GM23338 (cell line): ENCODE data around the gene KDM4B. TPM values are rescaled to one million over a fixed set of nuclear protein-coding genes. Genes with fewer than 3 reads are reported as not detected.

Experiments used
- ATAC-seq: fragments of 200-7000 bp; cut with Tn5 transposase; 3 replicates; pipeline ENCODE4 v1.9.1; 2020
- DNase-seq: peaks from one replicate; pipeline ENCODE4 v3.0.0-alpha.2; 2015; ENCODE audit warnings: low spot score
- H2AFZ ChIP-seq: fragments of 200-600 bp; sonication (generic); 2 replicates; pipeline ENCODE4 v1.8.0; 2016; ENCODE audit warnings: antibody characterized with exemption, mild to moderate bottlenecking, moderate library complexity
- H3F3A ChIP-seq: fragments of 200-600 bp; sonication (generic); replicated peaks from 2 replicates; pipeline ENCODE4 v1.8.0; 2017; ENCODE audit warnings: antibody characterized with exemption, mixed run types, low read depth
- H3K27ac ChIP-seq: fragments of 200-600 bp; sonication (generic); 2 replicates; pipeline ENCODE4 v1.6.1; 2016; ENCODE audit warnings: low read depth
- H3K27me3 ChIP-seq: fragments of 200-600 bp; sonication (generic); 2 replicates; pipeline ENCODE4 v1.8.0; 2016; ENCODE audit warnings: mild to moderate bottlenecking, mixed run types, moderate library complexity; ENCODE audit not compliant: insufficient read depth
- H3K36me3 ChIP-seq: fragments of 200-600 bp; sonication (generic); 2 replicates; pipeline ENCODE4 v1.8.0; 2016; ENCODE audit warnings: mild to moderate bottlenecking; ENCODE audit not compliant: insufficient read depth
- H3K4me1 ChIP-seq: fragments of 200-600 bp; sonication (generic); 2 replicates; pipeline ENCODE4 v1.8.0; 2016; ENCODE audit warnings: mild to moderate bottlenecking, moderate library complexity; ENCODE audit not compliant: insufficient read depth
- H3K4me2 ChIP-seq: fragments of 200-600 bp; sonication (generic); 2 replicates; pipeline ENCODE4 v1.7.1; 2017; ENCODE audit warnings: mixed run types
- H3K4me3 ChIP-seq: fragments of 200-600 bp; sonication (generic); 2 replicates; pipeline ENCODE4 v1.6.1; 2016; ENCODE audit warnings: mixed run types
- H3K79me2 ChIP-seq: fragments of 200-600 bp; sonication (generic); replicated peaks from 2 replicates; pipeline ENCODE4 v1.8.0; 2017; ENCODE audit warnings: mild to moderate bottlenecking; ENCODE audit not compliant: insufficient read depth
- H3K9me2 ChIP-seq: fragments of 200-600 bp; sonication (generic); 2 replicates; pipeline ENCODE4 v1.8.0; 2017; ENCODE audit not compliant: insufficient read depth
- H4K20me1 ChIP-seq: fragments of 200-600 bp; sonication (generic); replicated peaks from 2 replicates; pipeline ENCODE4 v1.8.0; 2017; ENCODE audit warnings: mild to moderate bottlenecking; ENCODE audit not compliant: insufficient read depth
- H3K27ac Mint-ChIP-seq: 2 replicates; pipeline ENCODE4 v1.8.0; 2020; ENCODE audit warnings: inconsistent platforms, mild to moderate bottlenecking, moderate library complexity, mixed read lengths
- H3K27me3 Mint-ChIP-seq: 3 replicates; pipeline ENCODE4 v1.8.0; 2022; ENCODE audit warnings: low read depth, mild to moderate bottlenecking, moderate library complexity, mixed read lengths, inconsistent platforms; ENCODE audit not compliant: insufficient read depth, poor library complexity
- H3K36me3 Mint-ChIP-seq: 3 replicates; pipeline ENCODE4 v1.8.0; 2021; ENCODE audit warnings: low read depth, mild to moderate bottlenecking, inconsistent platforms, moderate library complexity, mixed read lengths
- H3K4me1 Mint-ChIP-seq: 3 replicates; pipeline ENCODE4 v1.8.0; 2020; ENCODE audit warnings: mild to moderate bottlenecking, inconsistent platforms, mixed read lengths
- H3K4me3 Mint-ChIP-seq: 3 replicates; pipeline ENCODE4 v1.8.0; 2021; ENCODE audit warnings: moderate library complexity, mild to moderate bottlenecking, inconsistent platforms, mixed read lengths
- H3K9me3 Mint-ChIP-seq: 3 replicates; pipeline ENCODE4 v1.8.0; 2020; ENCODE audit warnings: moderate library complexity, mild to moderate bottlenecking, inconsistent platforms, mixed read lengths
- CREB1 ChIP-seq: fragments of 250-450 bp; sonication (Bioruptor Pico); IDR thresholded peaks from 2 replicates; pipeline ENCODE4 v1.5.0; 2020; ENCODE audit warnings: low read depth, mild to moderate bottlenecking, moderate library complexity
- EZH2 ChIP-seq: fragments of 200-600 bp; sonication (generic); IDR thresholded peaks from one replicate; pipeline ENCODE4 v1.8.0; 2017; ENCODE audit warnings: antibody characterized with exemption, mild to moderate bottlenecking, low read depth; ENCODE audit not compliant: unreplicated experiment
- EZH2phosphoT487 ChIP-seq: fragments of 200-600 bp; sonication (generic); IDR thresholded peaks from one replicate; pipeline ENCODE4 v1.8.1; 2018; ENCODE audit warnings: antibody characterized with exemption; ENCODE audit not compliant: unreplicated experiment
- JUNB ChIP-seq: IDR thresholded peaks from one replicate; pipeline ENCODE4 v1.6.1; 2016; ENCODE audit warnings: antibody characterized with exemption; ENCODE audit not compliant: unreplicated experiment
- NANOG ChIP-seq: IDR thresholded peaks from 2 replicates; pipeline ENCODE4 v1.6.1; 2016; ENCODE audit warnings: antibody characterized with exemption, borderline replicate concordance
- POLR2AphosphoS5 ChIP-seq: IDR thresholded peaks from 2 replicates; pipeline ENCODE4 v1.6.1; 2016; ENCODE audit warnings: antibody characterized with exemption, low read depth
- STAT1 ChIP-seq: IDR thresholded peaks from one replicate; pipeline ENCODE4 v1.6.1; 2016; ENCODE audit warnings: antibody characterized with exemption; ENCODE audit not compliant: unreplicated experiment
- ZNF114 ChIP-seq: fragments of 250-450 bp; sonication (Bioruptor Pico); IDR thresholded peaks from 2 replicates; pipeline ENCODE4 v1.5.0; 2020; ENCODE audit warnings: mild to moderate bottlenecking, moderate library complexity
- ZNF331 ChIP-seq: fragments of 250-450 bp; sonication (Bioruptor Pico); IDR thresholded peaks from 2 replicates; pipeline ENCODE4 v1.5.0; 2020; ENCODE audit warnings: low read depth, mild to moderate bottlenecking, moderate library complexity
- polyA plus RNA-seq: library from polyadenylated mRNA; unstranded; fragments of >200 nt; fragmentation: Nextera tagmentation; extraction: Ambion mirVana; gene quantifications from 2 replicates; pipeline ENCODE4 v1.2.1, GENCODE V29; 2016
- total RNA-seq: library from RNA; depleted of rRNA; stranded (reverse); fragments of >200 nt; shearing (Covaris generic); gene quantifications from 2 replicates; pipeline ENCODE4 v1.2.3, GENCODE V29; 2014
- TF ChIP-seq, protein P1 (sequence below): fragments of 250-450 bp; sonication (Bioruptor Pico); IDR thresholded peaks from 2 replicates; pipeline ENCODE4 v1.5.0; 2020; ENCODE audit warnings: mild to moderate bottlenecking, moderate library complexity
- TF ChIP-seq, protein P2 (sequence below), 2 experiments: fragments of 200-600 bp in 1 of 2; sonication (generic) in 1 of 2; conservative IDR thresholded peaks; 2 replicates each; pipeline versions ENCODE4 v1.5.1 to v1.6.1; 2016 to 2017; ENCODE audit warnings: antibody characterized with exemption in 2 of 2, low read depth in 2 of 2, mild to moderate bottlenecking in 2 of 2, moderate library complexity in 1 of 2
- TF ChIP-seq, protein P3 (sequence below): IDR thresholded peaks from one replicate; pipeline ENCODE4 v1.6.1; 2018; ENCODE audit warnings: antibody characterized with exemption; ENCODE audit not compliant: unreplicated experiment
- TF ChIP-seq, protein P4 (sequence below): IDR thresholded peaks from 2 replicates; pipeline ENCODE4 v1.6.1; 2016; ENCODE audit warnings: antibody characterized with exemption

The KDM4B gene
- total and polyA plus RNA-seq, 2 experiments from 2014 or later, result 9.1 to 27.6 TPM

DNA sequence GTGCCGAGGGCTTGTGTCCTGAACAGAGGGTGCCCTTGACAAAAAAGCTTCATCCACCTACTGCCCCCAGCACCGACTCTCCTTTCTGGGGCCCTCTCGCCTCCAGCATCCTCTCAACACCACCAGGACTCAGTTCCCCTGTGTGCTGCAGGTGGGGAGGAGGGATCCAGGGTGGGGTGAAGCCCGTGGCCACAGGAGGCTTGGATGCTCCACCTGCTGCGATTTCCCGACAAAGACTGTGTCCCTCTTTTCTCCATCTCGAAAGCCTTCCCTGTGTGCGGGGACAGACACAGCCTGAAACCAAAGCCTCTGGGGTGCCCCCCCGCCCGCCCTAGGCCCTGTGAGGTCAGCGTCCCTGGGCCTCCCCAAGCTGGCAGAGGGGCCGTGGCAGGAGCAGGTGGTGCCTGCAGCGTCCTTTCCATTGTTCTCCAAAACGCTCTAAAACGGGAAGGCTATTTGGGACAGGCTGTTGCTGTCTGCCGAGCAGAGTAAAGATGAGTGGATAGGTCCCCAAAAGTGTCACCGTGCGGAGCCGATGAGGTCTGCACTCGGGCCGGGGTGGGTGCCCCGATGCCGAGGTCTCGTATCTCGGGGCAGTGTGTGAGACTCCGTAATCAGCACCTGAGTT, 186.0 kb downstream of the KDM4B start:
- Histone ChIP-seq H3K4me2 (no peak overlapping the region), H3F3A (0 out of 2 replicates have a peak, but pooled peaks cover 5% of the 10 kb centered on the region), H3K27me3 (no peaks in the 10 kb centered on the region), H4K20me1 (no peaks in the 10 kb centered on the region), H3K79me2 (no peaks in the 10 kb centered on the region), H3K4me1 (peaks cover 7% of the 10 kb centered on the region), H3K9me2 (no peaks in the 10 kb centered on the region), H3K27ac (no peak overlapping the region), H2AFZ (no peak overlapping the region), H3K36me3 (no peaks in the 10 kb centered on the region), H3K4me3 (no peak overlapping the region)
- no peak overlapping the region; the same call in 1 of the 2 replicates for H3K27ac Mint-ChIP-seq
- no peak for ATAC-seq
- no peak overlapping the region for H3K4me3 Mint-ChIP-seq
- H3K36me3 Mint-ChIP-seq, result peaks cover 16% of the 10 kb centered on the region; the same call in 2 of the 3 replicates
- H3K27me3 Mint-ChIP-seq, result peaks cover 14% of the 10 kb centered on the region
- DNase-seq, result no peak
- H3K4me1 Mint-ChIP-seq, result peaks cover 22% of the 10 kb centered on the region
- TF ChIP-seq CREB1 (CRISPR knock-in tag), result no peak
- no peak for TF ChIP-seq ZNF331 (CRISPR knock-in tag)
- no peak for TF ChIP-seq JUNB
- TF ChIP-seq, protein P1, sequence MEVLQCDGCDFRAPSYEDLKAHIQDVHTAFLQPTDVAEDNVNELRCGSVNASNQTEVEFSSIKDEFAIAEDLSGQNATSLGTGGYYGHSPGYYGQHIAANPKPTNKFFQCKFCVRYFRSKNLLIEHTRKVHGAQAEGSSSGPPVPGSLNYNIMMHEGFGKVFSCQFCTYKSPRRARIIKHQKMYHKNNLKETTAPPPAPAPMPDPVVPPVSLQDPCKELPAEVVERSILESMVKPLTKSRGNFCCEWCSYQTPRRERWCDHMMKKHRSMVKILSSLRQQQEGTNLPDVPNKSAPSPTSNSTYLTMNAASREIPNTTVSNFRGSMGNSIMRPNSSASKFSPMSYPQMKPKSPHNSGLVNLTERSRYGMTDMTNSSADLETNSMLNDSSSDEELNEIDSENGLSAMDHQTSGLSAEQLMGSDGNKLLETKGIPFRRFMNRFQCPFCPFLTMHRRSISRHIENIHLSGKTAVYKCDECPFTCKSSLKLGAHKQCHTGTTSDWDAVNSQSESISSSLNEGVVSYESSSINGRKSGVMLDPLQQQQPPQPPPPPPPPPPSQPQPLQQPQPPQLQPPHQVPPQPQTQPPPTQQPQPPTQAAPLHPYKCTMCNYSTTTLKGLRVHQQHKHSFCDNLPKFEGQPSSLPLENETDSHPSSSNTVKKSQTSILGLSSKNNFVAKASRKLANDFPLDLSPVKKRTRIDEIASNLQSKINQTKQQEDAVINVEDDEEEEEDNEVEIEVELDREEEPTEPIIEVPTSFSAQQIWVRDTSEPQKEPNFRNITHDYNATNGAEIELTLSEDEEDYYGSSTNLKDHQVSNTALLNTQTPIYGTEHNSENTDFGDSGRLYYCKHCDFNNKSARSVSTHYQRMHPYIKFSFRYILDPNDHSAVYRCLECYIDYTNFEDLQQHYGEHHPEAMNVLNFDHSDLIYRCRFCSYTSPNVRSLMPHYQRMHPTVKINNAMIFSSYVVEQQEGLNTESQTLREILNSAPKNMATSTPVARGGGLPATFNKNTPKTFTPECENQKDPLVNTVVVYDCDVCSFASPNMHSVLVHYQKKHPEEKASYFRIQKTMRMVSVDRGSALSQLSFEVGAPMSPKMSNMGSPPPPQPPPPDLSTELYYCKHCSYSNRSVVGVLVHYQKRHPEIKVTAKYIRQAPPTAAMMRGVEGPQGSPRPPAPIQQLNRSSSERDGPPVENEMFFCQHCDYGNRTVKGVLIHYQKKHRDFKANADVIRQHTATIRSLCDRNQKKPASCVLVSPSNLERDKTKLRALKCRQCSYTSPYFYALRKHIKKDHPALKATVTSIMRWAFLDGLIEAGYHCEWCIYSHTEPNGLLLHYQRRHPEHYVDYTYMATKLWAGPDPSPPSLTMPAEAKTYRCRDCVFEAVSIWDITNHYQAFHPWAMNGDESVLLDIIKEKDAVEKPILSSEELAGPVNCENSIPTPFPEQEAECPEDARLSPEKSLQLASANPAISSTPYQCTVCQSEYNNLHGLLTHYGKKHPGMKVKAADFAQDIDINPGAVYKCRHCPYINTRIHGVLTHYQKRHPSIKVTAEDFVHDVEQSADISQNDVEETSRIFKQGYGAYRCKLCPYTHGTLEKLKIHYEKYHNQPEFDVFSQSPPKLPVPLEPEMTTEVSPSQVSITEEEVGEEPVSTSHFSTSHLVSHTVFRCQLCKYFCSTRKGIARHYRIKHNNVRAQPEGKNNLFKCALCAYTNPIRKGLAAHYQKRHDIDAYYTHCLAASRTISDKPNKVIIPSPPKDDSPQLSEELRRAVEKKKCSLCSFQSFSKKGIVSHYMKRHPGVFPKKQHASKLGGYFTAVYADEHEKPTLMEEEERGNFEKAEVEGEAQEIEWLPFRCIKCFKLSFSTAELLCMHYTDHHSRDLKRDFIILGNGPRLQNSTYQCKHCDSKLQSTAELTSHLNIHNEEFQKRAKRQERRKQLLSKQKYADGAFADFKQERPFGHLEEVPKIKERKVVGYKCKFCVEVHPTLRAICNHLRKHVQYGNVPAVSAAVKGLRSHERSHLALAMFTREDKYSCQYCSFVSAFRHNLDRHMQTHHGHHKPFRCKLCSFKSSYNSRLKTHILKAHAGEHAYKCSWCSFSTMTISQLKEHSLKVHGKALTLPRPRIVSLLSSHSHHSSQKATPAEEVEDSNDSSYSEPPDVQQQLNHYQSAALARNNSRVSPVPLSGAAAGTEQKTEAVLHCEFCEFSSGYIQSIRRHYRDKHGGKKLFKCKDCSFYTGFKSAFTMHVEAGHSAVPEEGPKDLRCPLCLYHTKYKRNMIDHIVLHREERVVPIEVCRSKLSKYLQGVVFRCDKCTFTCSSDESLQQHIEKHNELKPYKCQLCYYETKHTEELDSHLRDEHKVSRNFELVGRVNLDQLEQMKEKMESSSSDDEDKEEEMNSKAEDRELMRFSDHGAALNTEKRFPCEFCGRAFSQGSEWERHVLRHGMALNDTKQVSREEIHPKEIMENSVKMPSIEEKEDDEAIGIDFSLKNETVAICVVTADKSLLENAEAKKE (CRISPR knock-in tag), result no peak
- no peak for TF ChIP-seq ZNF114 (CRISPR knock-in tag)
- TF ChIP-seq STAT1, result no peak
- TF ChIP-seq EZH2phosphoT487, result no peak
- TF ChIP-seq, protein P2, sequence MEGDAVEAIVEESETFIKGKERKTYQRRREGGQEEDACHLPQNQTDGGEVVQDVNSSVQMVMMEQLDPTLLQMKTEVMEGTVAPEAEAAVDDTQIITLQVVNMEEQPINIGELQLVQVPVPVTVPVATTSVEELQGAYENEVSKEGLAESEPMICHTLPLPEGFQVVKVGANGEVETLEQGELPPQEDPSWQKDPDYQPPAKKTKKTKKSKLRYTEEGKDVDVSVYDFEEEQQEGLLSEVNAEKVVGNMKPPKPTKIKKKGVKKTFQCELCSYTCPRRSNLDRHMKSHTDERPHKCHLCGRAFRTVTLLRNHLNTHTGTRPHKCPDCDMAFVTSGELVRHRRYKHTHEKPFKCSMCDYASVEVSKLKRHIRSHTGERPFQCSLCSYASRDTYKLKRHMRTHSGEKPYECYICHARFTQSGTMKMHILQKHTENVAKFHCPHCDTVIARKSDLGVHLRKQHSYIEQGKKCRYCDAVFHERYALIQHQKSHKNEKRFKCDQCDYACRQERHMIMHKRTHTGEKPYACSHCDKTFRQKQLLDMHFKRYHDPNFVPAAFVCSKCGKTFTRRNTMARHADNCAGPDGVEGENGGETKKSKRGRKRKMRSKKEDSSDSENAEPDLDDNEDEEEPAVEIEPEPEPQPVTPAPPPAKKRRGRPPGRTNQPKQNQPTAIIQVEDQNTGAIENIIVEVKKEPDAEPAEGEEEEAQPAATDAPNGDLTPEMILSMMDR (conservative IDR thresholded peaks at IDR 0.05; ENCODE audit: low read depth in 2 of 2), result no peak
- TF ChIP-seq NANOG, result no peak
- no peak for TF ChIP-seq EZH2
- TF ChIP-seq, protein P3, sequence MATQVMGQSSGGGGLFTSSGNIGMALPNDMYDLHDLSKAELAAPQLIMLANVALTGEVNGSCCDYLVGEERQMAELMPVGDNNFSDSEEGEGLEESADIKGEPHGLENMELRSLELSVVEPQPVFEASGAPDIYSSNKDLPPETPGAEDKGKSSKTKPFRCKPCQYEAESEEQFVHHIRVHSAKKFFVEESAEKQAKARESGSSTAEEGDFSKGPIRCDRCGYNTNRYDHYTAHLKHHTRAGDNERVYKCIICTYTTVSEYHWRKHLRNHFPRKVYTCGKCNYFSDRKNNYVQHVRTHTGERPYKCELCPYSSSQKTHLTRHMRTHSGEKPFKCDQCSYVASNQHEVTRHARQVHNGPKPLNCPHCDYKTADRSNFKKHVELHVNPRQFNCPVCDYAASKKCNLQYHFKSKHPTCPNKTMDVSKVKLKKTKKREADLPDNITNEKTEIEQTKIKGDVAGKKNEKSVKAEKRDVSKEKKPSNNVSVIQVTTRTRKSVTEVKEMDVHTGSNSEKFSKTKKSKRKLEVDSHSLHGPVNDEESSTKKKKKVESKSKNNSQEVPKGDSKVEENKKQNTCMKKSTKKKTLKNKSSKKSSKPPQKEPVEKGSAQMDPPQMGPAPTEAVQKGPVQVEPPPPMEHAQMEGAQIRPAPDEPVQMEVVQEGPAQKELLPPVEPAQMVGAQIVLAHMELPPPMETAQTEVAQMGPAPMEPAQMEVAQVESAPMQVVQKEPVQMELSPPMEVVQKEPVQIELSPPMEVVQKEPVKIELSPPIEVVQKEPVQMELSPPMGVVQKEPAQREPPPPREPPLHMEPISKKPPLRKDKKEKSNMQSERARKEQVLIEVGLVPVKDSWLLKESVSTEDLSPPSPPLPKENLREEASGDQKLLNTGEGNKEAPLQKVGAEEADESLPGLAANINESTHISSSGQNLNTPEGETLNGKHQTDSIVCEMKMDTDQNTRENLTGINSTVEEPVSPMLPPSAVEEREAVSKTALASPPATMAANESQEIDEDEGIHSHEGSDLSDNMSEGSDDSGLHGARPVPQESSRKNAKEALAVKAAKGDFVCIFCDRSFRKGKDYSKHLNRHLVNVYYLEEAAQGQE, result no peak
- TF ChIP-seq POLR2AphosphoS5, result no peak
- TF ChIP-seq, protein P4, sequence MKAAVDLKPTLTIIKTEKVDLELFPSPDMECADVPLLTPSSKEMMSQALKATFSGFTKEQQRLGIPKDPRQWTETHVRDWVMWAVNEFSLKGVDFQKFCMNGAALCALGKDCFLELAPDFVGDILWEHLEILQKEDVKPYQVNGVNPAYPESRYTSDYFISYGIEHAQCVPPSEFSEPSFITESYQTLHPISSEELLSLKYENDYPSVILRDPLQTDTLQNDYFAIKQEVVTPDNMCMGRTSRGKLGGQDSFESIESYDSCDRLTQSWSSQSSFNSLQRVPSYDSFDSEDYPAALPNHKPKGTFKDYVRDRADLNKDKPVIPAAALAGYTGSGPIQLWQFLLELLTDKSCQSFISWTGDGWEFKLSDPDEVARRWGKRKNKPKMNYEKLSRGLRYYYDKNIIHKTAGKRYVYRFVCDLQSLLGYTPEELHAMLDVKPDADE, result no peak
- H3K9me3 Mint-ChIP-seq, result peaks cover 22% of the 10 kb centered on the region
